Astrocyte (in vitro differentiated cells and primary cell): ENCODE results near the gene DCDC1. TPM values are rescaled to one million over a fixed set of nuclear protein-coding genes. Genes with fewer than 3 reads are reported as not detected.

ENCODE experiments used
- DNase-seq: peaks from one replicate; pipeline ENCODE4 v3.0.0-alpha.2; 2010; ENCODE audit warnings: low read depth
- FAIRE-seq: peaks from 2 replicates; lab custom pipeline; 2011; peaks lifted over from hg19 to GRCh38; lab: Jason Lieb, UNC
- H2AFZ ChIP-seq: 2 replicates; pipeline ENCODE4 v1.6.0; 2012; ENCODE audit warnings: low read depth, low read length, inconsistent platforms
- H3K27ac ChIP-seq: 2 replicates; pipeline ENCODE4 v1.5.1; 2011; ENCODE audit warnings: low read depth, low read length, inconsistent platforms
- H3K27me3 ChIP-seq: 2 replicates; pipeline ENCODE4 v1.6.0; 2011; ENCODE audit warnings: low read length, inconsistent platforms; ENCODE audit not compliant: insufficient read depth
- H3K36me3 ChIP-seq: 2 replicates; pipeline ENCODE4 v1.5.1; 2011; ENCODE audit warnings: low read length, inconsistent platforms; ENCODE audit not compliant: insufficient read depth
- H3K4me1 ChIP-seq: 2 replicates; pipeline ENCODE4 v1.5.1; 2011; ENCODE audit warnings: low read length, inconsistent platforms; ENCODE audit not compliant: insufficient read depth
- H3K4me2 ChIP-seq: 2 replicates; pipeline ENCODE4 v1.6.0; 2012; ENCODE audit warnings: low read length, inconsistent platforms
- H3K4me3 ChIP-seq: 2 replicates; pipeline ENCODE4 v1.5.1; 2011; ENCODE audit warnings: low read depth, mild to moderate bottlenecking, low read length, inconsistent platforms; ENCODE audit not compliant: insufficient read depth
- H3K79me2 ChIP-seq: 2 replicates; pipeline ENCODE4 v1.6.0; 2012; ENCODE audit warnings: mild to moderate bottlenecking, low read length, inconsistent platforms; ENCODE audit not compliant: insufficient read depth
- H3K9ac ChIP-seq: 2 replicates; pipeline ENCODE4 v1.6.0; 2012; ENCODE audit warnings: mild to moderate bottlenecking, low read length, inconsistent platforms
- H3K9me3 ChIP-seq: 2 replicates; pipeline ENCODE4 v1.5.1; 2012; ENCODE audit warnings: low read depth, mild to moderate bottlenecking, low read length, inconsistent platforms; ENCODE audit not compliant: insufficient read depth
- H4K20me1 ChIP-seq: 2 replicates; pipeline ENCODE4 v1.6.0; 2012; ENCODE audit warnings: low read length, inconsistent platforms; ENCODE audit not compliant: insufficient read depth
- H3K27ac Mint-ChIP-seq: one replicate; pipeline ENCODE4 v1.8.0; 2021; ENCODE audit warnings: mild to moderate bottlenecking, mixed read lengths; ENCODE audit not compliant: unreplicated experiment
- H3K27me3 Mint-ChIP-seq: one replicate; pipeline ENCODE4 v1.8.0; 2021; ENCODE audit warnings: low read depth, mixed read lengths; ENCODE audit not compliant: unreplicated experiment
- H3K36me3 Mint-ChIP-seq: one replicate; pipeline ENCODE4 v1.8.0; 2021; ENCODE audit warnings: low read depth, mixed read lengths; ENCODE audit not compliant: unreplicated experiment
- H3K4me1 Mint-ChIP-seq: one replicate; pipeline ENCODE4 v1.8.0; 2021; ENCODE audit warnings: low read depth, mixed read lengths; ENCODE audit not compliant: unreplicated experiment
- H3K4me3 Mint-ChIP-seq: one replicate; pipeline ENCODE4 v1.8.0; 2021; ENCODE audit warnings: mild to moderate bottlenecking, moderate library complexity, mixed read lengths; ENCODE audit not compliant: unreplicated experiment
- H3K9me3 Mint-ChIP-seq: one replicate; pipeline ENCODE4 v1.8.0; 2021; ENCODE audit warnings: mild to moderate bottlenecking, mixed read lengths; ENCODE audit not compliant: unreplicated experiment
- CTCF ChIP-seq: IDR thresholded peaks from 2 replicates; pipeline ENCODE4 v1.5.1; 2011; ENCODE audit warnings: low read depth, mild to moderate bottlenecking, inconsistent platforms, low read length, moderate library complexity; ENCODE audit not compliant: insufficient read depth
- EZH2 ChIP-seq: IDR thresholded peaks from 2 replicates; pipeline ENCODE4 v1.6.1; 2012; ENCODE audit warnings: mild to moderate bottlenecking, low read length, inconsistent platforms; ENCODE audit not compliant: insufficient read depth
- total RNA-seq: library from RNA; stranded (reverse); gene quantifications from 2 replicates; pipeline ENCODE4 v1.2.1, GENCODE V29; 2021

Gene DCDC1
- total RNA-seq, 1 donor from 2014 or later = 1.4 TPM

GRCh38 chr11:30875806-30876205 lies 493.7 kb downstream of the DCDC1 start:
- Histone ChIP-seq H2AFZ (no peak overlapping the region), H3K79me2 (no peaks in the 10 kb centered on the region), H3K27ac (no peak overlapping the region), H3K4me1 (no peaks in the 10 kb centered on the region), H3K4me2 (no peak overlapping the region), H4K20me1 (no peaks in the 10 kb centered on the region), H3K4me3 (no peak overlapping the region), H3K36me3 (no peaks in the 10 kb centered on the region), H3K9me3 (no peaks in the 10 kb centered on the region), H3K9ac (no peak overlapping the region), H3K27me3 (no peaks in the 10 kb centered on the region)
- Mint-ChIP-seq H3K9me3 (no peaks in the 10 kb centered on the region), H3K4me3 (no peak overlapping the region), H3K4me1 (peaks cover 4% of the 10 kb centered on the region), H3K27ac (no peak overlapping the region), H3K36me3 (no peaks in the 10 kb centered on the region), H3K27me3 (no peaks in the 10 kb centered on the region)
- TF ChIP-seq EZH2 (no peak), CTCF (no peak)
- DNase-seq (no peak), FAIRE-seq (no peak)

- no peak overlapping the region for H3K9ac ChIP-seq
- TF ChIP-seq CTCF = no peak
- TF ChIP-seq EZH2 = no peak
- H3K4me2 ChIP-seq = no peak overlapping the region
- no peaks in the 10 kb centered on the region for H3K79me2 ChIP-seq
- H3K9me3 ChIP-seq = no peaks in the 10 kb centered on the region
- FAIRE-seq = no peak
- Mint-ChIP-seq H3K27me3 (no peaks in the 10 kb centered on the region), H3K27ac (no peak overlapping the region), H3K36me3 (no peaks in the 10 kb centered on the region), H3K4me3 (no peak overlapping the region), H3K4me1 (peaks cover 4% of the 10 kb centered on the region), H3K9me3 (no peaks in the 10 kb centered on the region)
- no peak for DNase-seq
- H3K4me1 ChIP-seq = no peaks in the 10 kb centered on the region
- H3K36me3 ChIP-seq = no peaks in the 10 kb centered on the region
- H3K27ac ChIP-seq = no peak overlapping the region
- H4K20me1 ChIP-seq = no peaks in the 10 kb centered on the region
- H2AFZ ChIP-seq = no peak overlapping the region
- H3K4me3 ChIP-seq = no peak overlapping the region
- H3K27me3 ChIP-seq = no peaks in the 10 kb centered on the region
These were observed 495.5 kb downstream of the DCDC1 start for GRCh38 chr11:30873924-30874610.

GRCh38 chr11:30868626-30869081 lies 500.9 kb downstream of the DCDC1 start:
- H3K9me3 Mint-ChIP-seq = no peaks in the 10 kb centered on the region
- no peak overlapping the region for H3K27ac ChIP-seq

More at GRCh38 chr11:30868626-30869081, 500.9 kb downstream of the DCDC1 start:
- H3K9ac ChIP-seq = no peak overlapping the region
- H3K27me3 ChIP-seq = no peaks in the 10 kb centered on the region
- Mint-ChIP-seq H3K36me3 (no peaks in the 10 kb centered on the region), H3K4me1 (no peaks in the 10 kb centered on the region), H3K27me3 (no peaks in the 10 kb centered on the region), H3K4me3 (no peak overlapping the region), H3K27ac (no peak overlapping the region)
- no peak overlapping the region for H3K4me3 ChIP-seq
- TF ChIP-seq EZH2 = no peak
- no peak for TF ChIP-seq CTCF
- no peak overlapping the region for H3K4me2 ChIP-seq
- no peaks in the 10 kb centered on the region for H3K36me3 ChIP-seq
- H3K9me3 ChIP-seq = no peaks in the 10 kb centered on the region
- H3K4me1 ChIP-seq = no peaks in the 10 kb centered on the region
- H4K20me1 ChIP-seq = no peaks in the 10 kb centered on the region
- no peak for DNase-seq
- FAIRE-seq = no peak
- H3K79me2 ChIP-seq = no peaks in the 10 kb centered on the region
- H2AFZ ChIP-seq = no peak overlapping the region
